UCSD-AML1 (cell line): ENCODE data around the gene GATAD2A.

Experiments used
- DNase-seq: peaks from one replicate; lab custom pipeline; 2025; ENCODE audit not compliant: unreplicated experiment; lab: John Stamatoyannopoulos, UW

Gene GATAD2A

DNA sequence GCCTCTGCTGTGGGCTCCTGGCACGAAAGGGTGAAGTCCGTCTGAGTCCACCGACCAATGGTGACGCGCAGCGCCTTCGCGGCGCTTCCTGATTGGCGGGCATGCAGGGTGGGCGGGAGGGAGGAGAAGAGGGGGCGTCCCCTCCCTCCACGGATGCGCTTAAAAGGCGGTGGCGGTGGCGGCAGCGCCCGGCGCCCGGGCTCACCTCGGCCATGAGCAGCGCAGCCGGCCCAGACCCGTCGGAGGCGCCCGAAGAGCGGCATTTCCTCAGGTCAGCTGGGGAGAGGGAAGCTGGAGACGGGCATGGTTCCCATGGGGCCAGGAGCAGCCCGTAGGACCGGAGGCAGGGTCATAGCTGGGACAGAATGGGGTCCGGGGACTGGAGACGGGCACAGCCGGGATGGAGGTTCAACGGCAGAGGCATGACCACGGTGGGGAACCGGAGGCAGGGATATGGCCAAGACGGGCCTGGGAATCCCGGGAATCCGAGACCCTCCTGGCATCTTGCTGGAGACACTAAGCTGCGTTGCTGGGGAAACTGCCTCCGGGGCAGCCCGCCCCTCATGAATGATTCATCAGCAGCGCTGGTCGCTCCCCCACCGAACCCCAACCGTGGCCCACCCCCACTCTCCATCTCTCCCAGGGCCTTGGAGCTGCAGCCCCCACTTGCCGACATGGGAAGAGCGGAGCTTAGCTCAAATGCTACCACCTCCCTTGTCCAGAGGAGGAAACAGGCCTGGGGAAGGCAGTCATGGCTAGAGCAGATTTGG is 123.4 kb downstream of the GATAD2A start, which contains the start of gene YJEFN3:
Gene YJEFN3 (plus strand): TSS at position 191 of the 770 bp plus-strand sequence. CDS start 22 bp downstream, at position 213.
- DNase-seq: no peak

GRCh38 chr19:19529783-19530422 is 124.4 kb downstream of the GATAD2A start:
- DNase-seq: no peak

- no peak for DNase-seq
These were observed 124.9 kb downstream of the GATAD2A start for GRCh38 chr19:19530423-19530804.

DNA sequence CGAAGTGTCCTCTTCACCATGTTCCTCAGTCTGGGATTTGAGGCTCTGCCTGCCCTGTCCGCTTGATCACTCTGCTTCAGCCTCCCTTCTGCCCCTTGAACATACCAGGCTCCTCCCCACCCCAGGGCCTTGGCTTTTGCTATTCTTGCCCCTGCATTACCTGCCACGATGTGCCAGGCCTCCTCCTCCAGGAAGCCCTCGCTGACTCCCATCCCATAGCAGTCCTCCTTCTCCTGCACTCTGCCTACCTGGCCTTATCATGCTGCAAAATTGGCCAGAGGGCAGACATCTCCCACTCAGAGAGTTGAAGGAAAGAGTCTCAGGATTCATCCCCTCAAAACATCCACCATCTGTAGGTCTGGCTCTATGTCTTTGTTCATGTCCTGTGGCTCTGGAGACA is 125.4 kb downstream of the GATAD2A start:
- no peak for DNase-seq

- peak; percentile 48 for DNase-seq
These were observed 126.7 kb downstream of the GATAD2A start for GRCh38 chr19:19531951-19532805.

- DNase-seq: no peak
These were observed 127.6 kb downstream of the GATAD2A start for GRCh38 chr19:19532806-19533701.

GRCh38 chr19:19533841-19534240 is 128.4 kb downstream of the GATAD2A start:
- DNase-seq: no peak

- DNase-seq: no peak
These were observed 129.2 kb downstream of the GATAD2A start for GRCh38 chr19:19534556-19535265.

DNA sequence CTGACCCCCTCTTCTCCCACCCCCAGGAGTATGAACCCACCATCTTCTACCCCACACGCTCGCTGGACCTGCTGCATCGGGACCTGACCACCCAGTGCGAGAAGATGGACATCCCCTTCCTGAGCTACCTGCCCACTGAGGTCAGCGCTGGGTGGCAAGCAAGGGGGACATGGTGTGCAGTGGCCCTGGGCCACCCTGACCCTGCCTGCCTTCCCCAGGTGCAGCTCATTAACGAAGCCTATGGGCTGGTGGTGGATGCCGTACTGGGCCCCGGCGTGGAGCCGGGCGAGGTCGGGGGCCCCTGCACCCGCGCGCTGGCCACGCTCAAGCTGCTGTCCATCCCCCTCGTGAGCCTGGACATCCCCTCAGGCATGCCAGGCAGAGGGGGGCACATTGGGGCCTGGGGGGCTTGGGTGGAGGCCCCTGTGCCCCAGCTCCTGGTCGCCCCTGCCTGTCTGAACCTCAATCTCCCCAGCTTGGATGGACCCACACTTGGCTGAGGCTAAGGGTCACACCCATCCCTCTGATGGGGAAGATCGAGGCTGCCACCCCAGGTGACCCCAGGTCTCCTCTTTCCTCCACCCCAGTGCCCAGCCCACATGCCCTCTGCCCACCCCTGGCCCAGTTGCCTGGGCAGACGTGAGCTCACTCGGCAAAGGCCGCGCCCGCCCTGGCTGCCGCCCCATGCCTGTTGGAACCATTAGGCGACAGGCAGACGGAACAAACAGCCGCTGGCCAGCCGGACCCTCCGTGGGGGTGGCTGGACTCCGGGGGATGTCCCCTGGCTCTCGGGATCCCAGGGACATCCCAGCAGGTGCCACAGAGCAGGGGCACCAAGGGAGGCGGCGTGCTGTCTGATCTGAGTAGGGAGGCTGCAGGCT is 130.1 kb downstream of the GATAD2A start:
- no peak for DNase-seq

DNA sequence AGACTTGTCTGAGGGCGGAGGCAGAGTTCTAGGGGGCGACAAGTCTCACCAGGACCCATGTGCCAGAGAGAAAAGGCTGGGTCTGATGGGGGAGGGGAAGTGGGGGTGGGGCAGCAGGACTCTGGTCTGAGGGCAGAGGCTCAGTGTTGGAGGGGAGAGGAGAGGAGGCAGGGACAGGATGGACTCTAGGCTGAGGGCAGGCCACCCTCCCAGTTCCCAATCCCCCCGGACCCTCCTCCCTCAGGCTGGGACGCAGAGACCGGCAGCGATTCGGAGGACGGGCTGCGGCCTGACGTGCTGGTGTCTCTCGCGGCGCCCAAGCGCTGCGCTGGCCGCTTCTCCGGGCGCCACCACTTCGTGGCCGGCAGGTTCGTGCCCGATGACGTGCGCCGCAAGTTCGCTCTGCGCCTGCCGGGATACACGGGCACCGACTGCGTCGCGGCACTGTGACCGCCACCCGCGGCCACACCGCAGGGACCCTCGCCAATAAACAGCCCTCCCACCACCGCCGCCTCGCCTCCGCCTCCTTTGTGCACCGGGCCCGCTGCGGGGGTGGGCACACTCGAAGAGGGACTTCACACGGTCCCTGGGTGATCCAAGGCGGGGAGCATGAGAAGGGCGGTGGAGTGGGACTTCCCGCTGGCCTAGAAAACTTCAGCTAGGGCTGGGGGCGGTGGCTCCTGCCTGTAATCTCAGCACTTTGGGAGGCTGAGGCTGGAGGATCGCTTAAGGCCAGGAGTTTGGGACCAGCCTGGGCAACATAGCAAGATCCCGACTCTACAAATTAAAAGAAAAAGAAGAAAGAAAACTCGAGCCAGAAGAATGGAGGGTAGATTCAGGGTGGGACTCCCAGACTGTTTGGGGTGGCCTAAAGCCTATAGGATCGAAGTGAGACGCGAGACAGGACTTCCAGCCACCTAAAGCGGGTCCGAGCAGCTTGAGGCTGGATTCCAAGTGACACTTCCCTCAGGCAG is 131.9 kb downstream of the GATAD2A start:
- DNase-seq: no peak

DNA sequence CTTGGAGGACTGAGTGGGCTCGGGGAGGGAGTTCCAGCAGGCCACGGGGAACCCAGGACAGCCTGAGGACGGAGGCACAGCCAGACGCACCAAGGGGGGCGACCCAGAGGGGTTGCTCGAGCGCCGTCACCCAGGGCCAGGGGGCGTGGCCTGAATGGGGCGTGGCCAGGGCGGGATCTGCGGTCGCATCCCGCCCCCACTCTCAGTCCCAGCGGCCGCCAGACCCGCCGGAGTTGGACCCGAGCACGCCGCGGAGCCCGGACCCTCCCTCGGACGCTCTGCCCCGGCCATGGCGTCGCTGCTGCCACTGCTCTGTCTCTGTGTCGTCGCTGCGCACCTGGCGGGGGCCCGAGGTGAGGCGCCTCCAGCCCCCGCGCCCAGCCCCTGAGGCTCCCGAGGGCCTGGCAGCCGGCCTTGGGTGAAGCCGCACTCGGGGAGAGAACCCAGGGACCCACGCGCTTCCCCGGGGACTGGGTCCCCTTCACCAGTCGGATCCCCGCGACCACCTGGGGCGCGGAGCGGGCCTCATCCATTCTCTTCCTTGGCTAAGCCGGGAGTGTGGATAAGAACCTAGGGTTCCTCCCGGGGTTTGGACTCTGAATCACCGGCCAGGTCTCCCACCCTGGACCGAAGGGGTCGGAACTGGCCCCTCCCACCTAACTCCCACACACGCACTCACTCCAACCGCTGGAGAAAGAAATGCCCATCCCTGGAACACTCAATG is 132.7 kb downstream of the GATAD2A start, which contains the start of gene CILP2:
Gene CILP2 (plus strand): TSS at position 205 of the 724 bp plus-strand sequence. CDS start 85 bp downstream, at position 290.
- no peak for DNase-seq

DNA sequence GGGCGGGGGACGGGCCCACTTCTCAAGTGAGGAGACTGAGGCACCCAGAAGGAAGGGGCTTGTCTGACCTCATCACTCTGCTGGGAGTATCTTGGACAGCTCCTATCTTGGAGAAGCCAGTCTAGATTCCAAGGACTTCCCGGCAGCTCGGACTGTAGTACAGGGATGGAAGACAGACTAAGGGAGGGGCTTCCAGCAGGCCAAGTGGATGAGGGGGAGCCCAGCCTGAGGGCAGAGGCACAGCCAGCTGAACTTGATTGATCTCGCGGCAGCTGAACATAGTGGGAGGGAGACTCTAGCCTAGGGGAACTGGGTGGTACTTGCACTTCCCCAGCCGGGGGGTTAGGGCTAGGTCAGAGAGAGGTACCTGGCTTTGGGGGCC is 133.3 kb downstream of the GATAD2A start:
- no peak for DNase-seq

GRCh38 chr19:19539698-19540063 is 134.2 kb downstream of the GATAD2A start:
- no peak for DNase-seq

GRCh38 chr19:19540064-19540714 is 134.7 kb downstream of the GATAD2A start:
- DNase-seq: no peak

- no peak for DNase-seq
These were observed 135.4 kb downstream of the GATAD2A start for GRCh38 chr19:19540715-19541515.

DNA sequence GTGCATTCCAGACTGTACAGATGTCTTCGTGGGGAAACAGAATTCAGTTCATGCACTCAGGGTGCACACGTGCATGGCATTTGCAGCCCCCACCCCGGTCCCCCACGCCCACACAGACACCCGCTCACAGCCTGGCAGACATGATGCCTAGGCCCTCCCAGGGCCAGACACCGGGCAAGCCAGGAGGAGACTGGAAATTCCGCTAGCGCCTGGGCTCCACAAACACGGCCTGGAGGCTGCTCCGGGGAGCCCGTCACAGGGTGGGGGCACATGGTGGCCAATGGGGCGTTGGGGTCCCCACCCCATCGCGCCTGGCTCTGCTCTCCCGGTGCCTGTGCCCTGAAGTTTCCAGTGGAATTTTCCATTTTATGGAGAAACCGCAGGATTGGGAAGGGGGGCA is 136.1 kb downstream of the GATAD2A start:
- DNase-seq: no peak
